ENCODE measurements around the gene FOXS1. TPM values are rescaled to one million over a fixed set of nuclear protein-coding genes. Genes with fewer than 3 reads are reported as not detected.
A peak's percentile ranks its signal among the peaks of the same experiment; 100 is the strongest.

FOXS1 gene
- total RNA-seq, 1 donor from 2014 or later: 0.22 TPM

DNA sequence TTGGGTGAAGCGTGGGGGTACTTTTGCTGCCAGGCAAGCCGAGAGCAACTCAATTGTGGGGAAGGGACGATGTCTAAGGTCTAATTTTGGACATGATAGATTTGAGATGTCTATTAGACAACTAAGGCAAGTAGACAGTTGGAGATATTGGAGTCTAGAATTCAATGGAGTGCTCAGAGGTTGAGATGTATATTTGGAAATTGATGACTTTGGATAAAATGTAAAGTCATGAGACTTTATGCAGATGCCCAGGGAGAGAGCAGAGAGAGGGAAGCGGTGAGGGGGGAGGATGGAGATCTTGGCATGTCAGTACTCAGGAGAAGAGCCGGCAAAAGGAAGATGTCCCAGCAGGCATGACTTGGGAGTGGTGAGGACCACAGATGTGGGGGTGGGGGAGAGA, 19.3 kb downstream of the FOXS1 start:
- TF ChIP-seq, protein P1, sequence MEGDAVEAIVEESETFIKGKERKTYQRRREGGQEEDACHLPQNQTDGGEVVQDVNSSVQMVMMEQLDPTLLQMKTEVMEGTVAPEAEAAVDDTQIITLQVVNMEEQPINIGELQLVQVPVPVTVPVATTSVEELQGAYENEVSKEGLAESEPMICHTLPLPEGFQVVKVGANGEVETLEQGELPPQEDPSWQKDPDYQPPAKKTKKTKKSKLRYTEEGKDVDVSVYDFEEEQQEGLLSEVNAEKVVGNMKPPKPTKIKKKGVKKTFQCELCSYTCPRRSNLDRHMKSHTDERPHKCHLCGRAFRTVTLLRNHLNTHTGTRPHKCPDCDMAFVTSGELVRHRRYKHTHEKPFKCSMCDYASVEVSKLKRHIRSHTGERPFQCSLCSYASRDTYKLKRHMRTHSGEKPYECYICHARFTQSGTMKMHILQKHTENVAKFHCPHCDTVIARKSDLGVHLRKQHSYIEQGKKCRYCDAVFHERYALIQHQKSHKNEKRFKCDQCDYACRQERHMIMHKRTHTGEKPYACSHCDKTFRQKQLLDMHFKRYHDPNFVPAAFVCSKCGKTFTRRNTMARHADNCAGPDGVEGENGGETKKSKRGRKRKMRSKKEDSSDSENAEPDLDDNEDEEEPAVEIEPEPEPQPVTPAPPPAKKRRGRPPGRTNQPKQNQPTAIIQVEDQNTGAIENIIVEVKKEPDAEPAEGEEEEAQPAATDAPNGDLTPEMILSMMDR (conservative IDR thresholded peaks at IDR 0.05): no peak
- Mint-ChIP-seq H3K9me3 (no peaks in the 10 kb centered on the region), H3K27me3 (peaks cover 6% of the 10 kb centered on the region), H3K36me3 (no peaks in the 10 kb centered on the region), H3K4me1 (ENCODE audit: unreplicated experiment) (peaks cover 6% of the 10 kb centered on the region), H3K4me3 (no peak overlapping the region), H3K27ac (no peak overlapping the region)
- no peak for DNase-seq (ENCODE audit: extremely low spot score, unreplicated experiment)

DNA sequence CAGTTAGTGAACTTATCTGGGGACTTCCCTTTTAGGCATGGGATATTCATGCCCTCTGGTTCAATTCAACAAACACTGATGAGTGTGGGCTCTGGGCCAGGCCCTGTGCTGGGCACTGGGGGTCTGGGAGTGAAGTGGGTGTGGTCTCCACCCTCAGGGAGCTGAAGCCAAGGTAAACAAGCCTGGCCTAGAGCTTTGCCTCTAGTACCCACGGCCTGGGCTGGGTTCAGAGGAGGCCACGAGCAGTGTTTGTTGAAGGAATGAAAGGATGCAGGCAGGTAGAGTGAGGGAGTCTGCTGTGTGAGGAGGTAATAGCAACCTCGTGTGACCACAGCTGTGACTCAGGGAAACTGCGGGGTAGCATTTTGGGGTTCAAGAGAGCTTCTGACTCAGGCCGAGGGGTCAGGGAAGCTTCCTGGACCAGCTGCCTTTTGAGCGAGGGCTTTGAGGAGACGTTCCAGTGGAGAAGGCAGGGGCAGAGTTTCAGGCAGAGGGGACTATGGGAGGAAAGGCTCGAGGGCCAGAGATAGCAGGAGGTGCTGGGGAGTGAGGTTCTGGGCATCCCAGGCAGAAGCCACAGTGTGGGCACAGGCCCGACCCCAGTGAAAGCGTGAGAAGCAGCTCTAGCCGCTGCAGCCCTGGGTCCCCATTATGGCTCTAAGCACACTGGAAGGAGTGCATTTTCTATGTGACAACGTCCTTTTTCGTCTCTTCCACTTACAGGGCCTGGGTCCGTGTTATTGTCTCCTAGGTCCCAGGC, 20.7 kb downstream of the FOXS1 start:
- Mint-ChIP-seq H3K36me3 (no peaks in the 10 kb centered on the region), H3K4me1 (ENCODE audit: unreplicated experiment) (peaks cover 6% of the 10 kb centered on the region), H3K27ac (no peak overlapping the region), H3K4me3 (no peak overlapping the region), H3K9me3 (no peaks in the 10 kb centered on the region), H3K27me3 (peaks cover 6% of the 10 kb centered on the region)
- DNase-seq (ENCODE audit: extremely low spot score, unreplicated experiment): no peak
- TF ChIP-seq, protein P1 (conservative IDR thresholded peaks at IDR 0.05): no peak

DNA sequence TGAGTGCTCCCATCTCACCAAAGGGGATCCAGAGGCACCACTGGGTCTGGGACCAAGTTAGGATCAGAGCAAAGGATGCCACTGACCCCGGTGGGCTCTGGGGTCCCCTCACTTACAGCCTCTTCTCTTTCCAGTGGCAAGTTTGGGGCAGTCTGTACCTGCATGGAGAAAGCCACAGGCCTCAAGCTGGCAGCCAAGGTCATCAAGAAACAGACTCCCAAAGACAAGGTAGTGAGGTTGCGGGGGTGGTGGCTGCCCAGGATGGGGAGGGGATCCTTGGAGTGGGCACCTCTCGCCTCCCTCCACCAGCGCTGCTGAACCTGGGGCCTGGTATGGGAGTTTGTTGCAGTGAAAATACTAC, 21.3 kb downstream of the FOXS1 start:
- Mint-ChIP-seq H3K36me3 (no peaks in the 10 kb centered on the region), H3K4me3 (no peak overlapping the region), H3K27ac (no peak overlapping the region), H3K9me3 (no peaks in the 10 kb centered on the region), H3K4me1 (ENCODE audit: unreplicated experiment) (peaks cover 6% of the 10 kb centered on the region), H3K27me3 (peaks cover 6% of the 10 kb centered on the region)
- TF ChIP-seq, protein P1 (conservative IDR thresholded peaks at IDR 0.05): no peak
- no peak for DNase-seq (ENCODE audit: extremely low spot score, unreplicated experiment)

DNA sequence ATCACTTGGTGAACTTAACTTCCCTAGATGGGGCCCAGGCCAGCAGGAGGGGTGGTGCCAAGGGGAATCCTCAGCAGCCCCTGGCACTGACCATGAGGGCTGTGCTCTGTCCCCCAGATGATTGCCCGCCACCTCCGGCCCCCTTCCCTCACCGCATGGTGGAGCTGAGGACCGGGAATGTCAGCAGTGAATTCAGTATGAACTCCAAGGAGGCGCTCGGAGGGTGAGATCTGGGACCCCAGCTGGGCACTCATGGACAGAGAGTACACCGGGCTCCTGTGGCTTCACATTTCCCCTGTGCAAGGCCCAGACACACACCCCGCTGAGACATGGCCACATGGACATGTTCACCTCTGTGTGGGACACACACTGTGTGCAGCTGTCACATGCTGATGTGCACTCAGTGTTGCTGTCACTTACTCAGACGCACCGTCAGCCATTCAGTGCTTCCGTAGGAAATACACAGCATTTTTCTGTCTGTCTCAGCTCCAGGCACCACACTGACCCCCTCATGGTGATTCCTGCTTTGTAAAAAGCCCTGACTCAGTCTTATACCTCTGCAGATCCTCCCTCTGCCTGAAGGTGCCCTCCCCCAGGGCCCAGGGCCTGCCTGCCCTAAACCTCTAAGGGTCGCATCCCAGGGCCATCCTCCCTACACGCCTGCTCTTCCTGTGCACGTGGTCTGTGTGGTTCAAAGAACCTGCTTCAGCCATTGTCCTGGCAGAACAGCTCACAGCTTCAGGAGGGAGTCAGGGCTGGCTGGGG, 21.9 kb downstream of the FOXS1 start:
- DNase-seq (ENCODE audit: extremely low spot score, unreplicated experiment): no peak
- TF ChIP-seq, protein P1 (conservative IDR thresholded peaks at IDR 0.05): no peak
- no peaks in the 10 kb centered on the region for H3K36me3 Mint-ChIP-seq
- H3K27me3 Mint-ChIP-seq: peaks cover 6% of the 10 kb centered on the region
- peaks cover 6% of the 10 kb centered on the region for H3K4me1 Mint-ChIP-seq (ENCODE audit: unreplicated experiment)
- H3K9me3 Mint-ChIP-seq: no peaks in the 10 kb centered on the region
- no peak overlapping the region for H3K4me3 Mint-ChIP-seq
- no peak overlapping the region for H3K27ac Mint-ChIP-seq

DNA sequence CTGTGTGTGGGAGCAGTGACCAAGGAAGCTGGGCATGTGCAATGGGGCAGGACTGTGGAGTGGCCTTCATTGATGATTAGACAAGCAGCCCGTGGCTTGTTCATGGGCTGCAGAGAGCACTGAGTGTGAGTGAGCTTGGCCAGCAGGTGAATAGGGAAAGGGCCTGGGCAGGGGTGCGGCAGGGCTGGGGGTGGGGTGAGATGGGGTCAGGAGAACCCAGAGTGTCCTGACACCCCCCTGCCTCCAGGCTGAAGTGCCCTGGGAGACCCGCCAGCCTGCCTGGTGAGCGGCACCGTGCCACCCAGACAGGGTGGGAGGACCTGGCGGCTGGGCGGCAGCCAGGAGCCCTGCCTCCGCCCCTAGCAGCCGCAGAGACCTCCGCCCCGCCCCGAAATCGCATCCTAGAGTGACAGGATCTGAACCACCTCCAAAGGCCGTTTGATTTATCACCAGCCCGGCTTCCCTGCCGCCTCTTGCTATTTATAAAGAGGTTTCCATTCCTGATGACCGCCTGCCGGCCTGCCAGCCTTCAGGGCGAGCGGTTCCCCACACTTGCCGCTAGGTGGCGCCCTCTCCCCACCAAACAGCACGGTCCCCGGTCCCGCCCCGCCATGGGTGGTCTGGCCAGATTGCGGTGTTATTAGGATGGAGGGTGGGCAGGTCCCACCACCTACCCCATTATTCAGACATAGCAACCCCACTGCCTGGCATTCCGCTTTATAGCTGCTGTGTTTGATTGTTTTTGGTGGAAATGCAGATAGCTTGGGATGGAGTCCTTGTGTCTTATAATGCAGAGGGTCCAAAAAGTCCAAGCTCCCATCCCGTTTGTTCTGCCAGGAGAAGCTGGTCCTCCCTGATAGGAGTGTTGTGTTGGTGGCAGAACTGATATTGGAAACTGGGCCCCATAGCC, 22.7 kb downstream of the FOXS1 start:
- DNase-seq (ENCODE audit: extremely low spot score, unreplicated experiment): peak; percentile 94
- peaks cover 6% of the 10 kb centered on the region for H3K27me3 Mint-ChIP-seq
- H3K36me3 Mint-ChIP-seq: no peaks in the 10 kb centered on the region
- H3K4me1 Mint-ChIP-seq (ENCODE audit: unreplicated experiment): peaks cover 6% of the 10 kb centered on the region
- no peaks in the 10 kb centered on the region for H3K9me3 Mint-ChIP-seq
- TF ChIP-seq, protein P1 (conservative IDR thresholded peaks at IDR 0.05): peak; percentile 100
- peak overlapping the region; percentile 20 for H3K27ac Mint-ChIP-seq
- no peak overlapping the region for H3K4me3 Mint-ChIP-seq
